ENCODE measurements around the gene ZNF511.

The ZNF511 gene

GRCh38 chr10:133274751-133275683, 33.7 kb upstream of the ZNF511 start:
- no peak for DNase-seq (ENCODE audit: low spot score)

GRCh38 chr10:133275684-133276092, 33.0 kb upstream of the ZNF511 start:
- no peak for DNase-seq (ENCODE audit: low spot score)

GRCh38 chr10:133276100-133276434, 32.6 kb upstream of the ZNF511 start:
- no peak for DNase-seq (ENCODE audit: low spot score)

GRCh38 chr10:133276435-133277201, 32.1 kb upstream of the ZNF511 start, which contains the start of gene ADAM8:
Gene ADAM8 (minus strand): TSS chr10:133276868. CDS start chr10:133276817, 51 bp downstream.
- no peak for DNase-seq (ENCODE audit: low spot score)

GRCh38 chr10:133277277-133277992, 31.3 kb upstream of the ZNF511 start:
- no peak for DNase-seq (ENCODE audit: low spot score)

GRCh38 chr10:133277993-133278576, 30.6 kb upstream of the ZNF511 start:
- DNase-seq (ENCODE audit: low spot score): no peak

- no peak for DNase-seq (ENCODE audit: low spot score)
These were observed 30.0 kb upstream of the ZNF511 start for GRCh38 chr10:133278577-133279265.

- no peak for DNase-seq (ENCODE audit: low spot score)
These were observed 29.1 kb upstream of the ZNF511 start for GRCh38 chr10:133279326-133280226.

- no peak for DNase-seq (ENCODE audit: low spot score)
These were observed 28.2 kb upstream of the ZNF511 start for GRCh38 chr10:133280391-133281059.

- DNase-seq (ENCODE audit: low spot score): no peak
These were observed 27.6 kb upstream of the ZNF511 start for GRCh38 chr10:133281084-133281483.

GRCh38 chr10:133281628-133282372, 26.9 kb upstream of the ZNF511 start:
- no peak for DNase-seq (ENCODE audit: low spot score)

- DNase-seq (ENCODE audit: low spot score): no peak
These were observed 25.8 kb upstream of the ZNF511 start for GRCh38 chr10:133282846-133283390.

- DNase-seq (ENCODE audit: low spot score): no peak
These were observed 24.8 kb upstream of the ZNF511 start for GRCh38 chr10:133283931-133284330.

- DNase-seq (ENCODE audit: low spot score): no peak
These were observed 23.5 kb upstream of the ZNF511 start for GRCh38 chr10:133285217-133285616.

- no peak for DNase-seq (ENCODE audit: low spot score)
These were observed 22.3 kb upstream of the ZNF511 start for GRCh38 chr10:133286366-133286765.

- no peak for DNase-seq (ENCODE audit: low spot score)
These were observed 20.7 kb upstream of the ZNF511 start for GRCh38 chr10:133287832-133288500.

GRCh38 chr10:133289761-133290160, 19.0 kb upstream of the ZNF511 start:
- no peak for DNase-seq (ENCODE audit: low spot score)

Measured in left forelimb (tissue), 1 donor.